ENCODE results near the gene SERHL2. TPM values are rescaled to one million over a fixed set of nuclear protein-coding genes. Genes with fewer than 3 reads are reported as not detected.

Gene SERHL2
- total RNA-seq, 1 experiment from 2014 or later: 1.1 TPM

GRCh38 chr22:42519525-42520401 is 34.0 kb upstream of the SERHL2 start, which contains the start of gene RRP7A (continued):
- TF ChIP-seq PREB (CRISPR knock-in tag; IDR thresholded peaks at IDR 0.05; ENCODE audit: borderline replicate concordance) (no peak), ZNF425 (CRISPR knock-in tag; conservative IDR thresholded peaks at IDR 0.05) (no peak), ZNF263 (CRISPR knock-in tag; IDR thresholded peaks at IDR 0.05; ENCODE audit: low read depth) (no peak), JAZF1 (CRISPR knock-in tag; IDR thresholded peaks at IDR 0.05) (no peak), FOXK1 (CRISPR knock-in tag; IDR thresholded peaks at IDR 0.05) (peak; percentile 91; the same call in 1 of the 2 replicates), FOXP1 (CRISPR knock-in tag; IDR thresholded peaks at IDR 0.05; ENCODE audit: borderline replicate concordance) (peak; percentile 90), ATF1 (CRISPR knock-in tag; IDR thresholded peaks at IDR 0.05) (peak; percentile 60; the same call in 1 of the 2 replicates), IRF1 (CRISPR knock-in tag; IDR thresholded peaks at IDR 0.05) (peak; percentile 34; the same call in 1 of the 2 replicates), GABPB1 (CRISPR knock-in tag; IDR thresholded peaks at IDR 0.05) (no peak), HMGXB4 (CRISPR knock-in tag; IDR thresholded peaks at IDR 0.05) (0 out of 2 replicates have a peak, but pooled peaks have one; percentile 57), E2F1 (CRISPR knock-in tag; IDR thresholded peaks at IDR 0.05) (0 out of 2 replicates have a peak, but pooled peaks have one; percentile 46), EMX1 (CRISPR knock-in tag; IDR thresholded peaks at IDR 0.05) (no peak), OVOL2 (CRISPR knock-in tag; IDR thresholded peaks at IDR 0.05; ENCODE audit: borderline replicate concordance) (no peak), MAX (CRISPR knock-in tag; IDR thresholded peaks at IDR 0.05) (peak; percentile 46; the same call in 1 of the 2 replicates), NR3C1 (CRISPR knock-in tag; conservative IDR thresholded peaks at IDR 0.05; ENCODE audit: low read depth) (no peak; the same call in 1 of the 2 replicates), STAT6 (CRISPR knock-in tag; conservative IDR thresholded peaks at IDR 0.05; ENCODE audit: low read depth) (no peak), ZBTB21 (CRISPR knock-in tag; IDR thresholded peaks at IDR 0.05; ENCODE audit: borderline replicate concordance) (0 out of 2 replicates have a peak, but pooled peaks have one; percentile 36), RELA (CRISPR knock-in tag; IDR thresholded peaks at IDR 0.05; ENCODE audit: borderline replicate concordance) (no peak), GTF2I (CRISPR knock-in tag; conservative IDR thresholded peaks at IDR 0.05) (no peak), IRF2 (CRISPR knock-in tag; IDR thresholded peaks at IDR 0.05; ENCODE audit: borderline replicate concordance, low read depth) (no peak), TEAD4 (CRISPR knock-in tag; IDR thresholded peaks at IDR 0.05) (no peak), ARID4B (CRISPR knock-in tag; IDR thresholded peaks at IDR 0.05; ENCODE audit: borderline replicate concordance) (peak; percentile 64; the same call in 1 of the 2 replicates)
